GM12892 (cell line): ENCODE data around the gene TNFSF11.

Experiments used
- POLR2A ChIP-seq: IDR thresholded peaks from 2 replicates; pipeline ENCODE4 v1.6.1; 2011; ENCODE audit warnings: low read depth, low read length, control low read depth
- POLR2AphosphoS5 ChIP-seq: IDR thresholded peaks from 2 replicates; pipeline ENCODE4 v1.6.1; 2011; ENCODE audit warnings: low read depth, low read length, control low read depth
- TAF1 ChIP-seq: IDR thresholded peaks from 2 replicates; pipeline ENCODE4 v1.6.1; 2011; ENCODE audit warnings: low read depth, mild to moderate bottlenecking, control low read depth, low read length, borderline replicate concordance

DNA sequence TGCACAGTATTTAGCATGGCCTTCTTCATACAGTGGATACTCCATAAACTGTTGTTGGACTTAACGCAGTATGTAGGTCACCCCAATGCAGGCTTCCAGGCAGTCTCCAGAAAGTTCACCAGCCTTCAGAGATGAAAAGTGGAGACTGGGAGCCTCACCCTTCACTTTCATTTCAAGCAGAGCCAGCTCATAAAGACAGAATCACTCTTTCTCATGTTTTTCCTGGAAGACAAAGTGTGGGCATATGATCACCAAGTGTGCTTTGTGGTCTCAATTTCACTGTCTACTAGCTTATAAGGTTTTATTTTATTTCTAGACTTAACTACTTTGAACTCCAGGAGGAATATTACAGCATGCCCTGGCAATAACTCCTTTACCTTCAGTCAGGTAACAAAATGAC lies 26.3 kb upstream of the TNFSF11 start:
- TF ChIP-seq TAF1 (no peak), POLR2A (no peak), POLR2AphosphoS5 (no peak)
